ENCODE results near the gene STAP1.

STAP1 gene

DNA sequence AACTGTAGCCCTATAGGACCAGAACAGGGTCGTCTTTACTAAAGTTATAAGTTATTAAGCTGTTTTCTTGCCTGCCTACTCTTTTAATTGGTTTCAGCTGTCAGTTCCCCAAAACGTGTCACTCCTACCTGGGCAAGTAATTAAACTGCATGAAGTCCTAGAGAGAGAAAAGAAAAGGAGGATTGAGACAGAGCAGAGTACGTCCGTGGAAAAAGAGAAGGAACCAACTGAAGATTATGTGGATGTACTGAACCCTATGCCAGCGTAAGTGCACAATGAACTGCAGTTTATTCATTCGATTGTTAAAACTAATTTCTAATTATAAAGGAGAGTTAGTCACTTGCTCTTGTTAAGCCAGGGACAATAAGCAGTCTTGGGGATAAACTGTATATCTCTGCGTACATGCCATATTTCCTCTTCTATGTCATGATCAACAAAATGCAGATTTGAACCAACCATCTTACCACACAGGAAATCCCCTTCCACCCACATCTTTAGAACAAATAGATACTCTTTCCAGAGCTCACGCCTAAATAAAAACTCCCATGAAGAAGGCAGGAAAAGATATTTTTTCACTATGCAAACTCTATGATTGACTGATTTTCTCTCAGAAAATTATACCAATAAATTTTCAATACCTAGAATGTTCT is 22.8 kb downstream of the STAP1 start:
- Histone ChIP-seq H3K4me3 (ENCODE audit: low read depth, low read length) (no peak overlapping the region), H3K9me3 (ENCODE audit: control insufficient read depth, insufficient read depth, low read length) (no peaks in the 10 kb centered on the region), H3K27ac (ENCODE audit: low read depth, low read length) (no peak overlapping the region), H3K36me3 (ENCODE audit: control insufficient read depth, insufficient read depth, low read length) (no peaks in the 10 kb centered on the region), H3K4me1 (ENCODE audit: control insufficient read depth, insufficient read depth, low read length) (no peaks in the 10 kb centered on the region), H3K9ac (ENCODE audit: low read depth, low read length) (no peak overlapping the region), H3K27me3 (ENCODE audit: control insufficient read depth, insufficient read depth, low read length) (no peaks in the 10 kb centered on the region)

GRCh38 chr4:67581913-67582312 is 23.4 kb downstream of the STAP1 start:
- no peaks in the 10 kb centered on the region for H3K36me3 ChIP-seq (ENCODE audit: control insufficient read depth, insufficient read depth, low read length)
- H3K9me3 ChIP-seq (ENCODE audit: control insufficient read depth, insufficient read depth, low read length): no peaks in the 10 kb centered on the region
- no peaks in the 10 kb centered on the region for H3K27me3 ChIP-seq (ENCODE audit: control insufficient read depth, insufficient read depth, low read length)
- no peak overlapping the region for H3K4me3 ChIP-seq (ENCODE audit: low read depth, low read length)
- no peaks in the 10 kb centered on the region for H3K4me1 ChIP-seq (ENCODE audit: control insufficient read depth, insufficient read depth, low read length)
- H3K9ac ChIP-seq (ENCODE audit: low read depth, low read length): no peak overlapping the region
- H3K27ac ChIP-seq (ENCODE audit: low read depth, low read length): no peak overlapping the region

GRCh38 chr4:67584496-67584895 is 26.0 kb downstream of the STAP1 start:
- H3K36me3 ChIP-seq (ENCODE audit: control insufficient read depth, insufficient read depth, low read length): no peaks in the 10 kb centered on the region
- H3K27me3 ChIP-seq (ENCODE audit: control insufficient read depth, insufficient read depth, low read length): no peaks in the 10 kb centered on the region
- H3K9me3 ChIP-seq (ENCODE audit: control insufficient read depth, insufficient read depth, low read length): no peaks in the 10 kb centered on the region
- no peaks in the 10 kb centered on the region for H3K4me1 ChIP-seq (ENCODE audit: control insufficient read depth, insufficient read depth, low read length)
- no peak overlapping the region for H3K27ac ChIP-seq (ENCODE audit: low read depth, low read length)
- no peak overlapping the region for H3K4me3 ChIP-seq (ENCODE audit: low read depth, low read length)
- no peak overlapping the region for H3K9ac ChIP-seq (ENCODE audit: low read depth, low read length)

DNA sequence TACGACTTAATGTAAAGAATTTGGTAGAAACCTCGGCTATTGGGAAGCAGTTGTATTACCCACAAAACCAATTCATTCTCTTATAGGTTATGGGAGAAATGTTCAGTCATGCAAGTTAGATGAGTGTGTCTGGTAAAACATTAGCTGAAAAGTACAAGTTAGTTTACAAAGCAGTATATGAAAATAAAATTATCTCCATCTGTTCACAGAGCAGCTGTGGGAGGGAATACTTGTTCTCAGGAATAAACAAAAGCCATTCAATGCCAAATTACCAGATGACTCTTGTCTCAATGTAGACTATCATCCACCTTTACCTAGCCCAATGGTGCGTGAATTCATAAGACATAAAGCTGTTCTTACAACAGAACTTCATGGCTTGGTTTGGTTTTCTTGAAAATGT is 28.6 kb downstream of the STAP1 start:
- Histone ChIP-seq H3K4me1 (ENCODE audit: control insufficient read depth, insufficient read depth, low read length) (no peaks in the 10 kb centered on the region), H3K27ac (ENCODE audit: low read depth, low read length) (no peak overlapping the region), H3K27me3 (ENCODE audit: control insufficient read depth, insufficient read depth, low read length) (no peaks in the 10 kb centered on the region), H3K9ac (ENCODE audit: low read depth, low read length) (no peak overlapping the region), H3K9me3 (ENCODE audit: control insufficient read depth, insufficient read depth, low read length) (no peaks in the 10 kb centered on the region), H3K4me3 (ENCODE audit: low read depth, low read length) (no peak overlapping the region), H3K36me3 (ENCODE audit: control insufficient read depth, insufficient read depth, low read length) (no peaks in the 10 kb centered on the region)

DNA sequence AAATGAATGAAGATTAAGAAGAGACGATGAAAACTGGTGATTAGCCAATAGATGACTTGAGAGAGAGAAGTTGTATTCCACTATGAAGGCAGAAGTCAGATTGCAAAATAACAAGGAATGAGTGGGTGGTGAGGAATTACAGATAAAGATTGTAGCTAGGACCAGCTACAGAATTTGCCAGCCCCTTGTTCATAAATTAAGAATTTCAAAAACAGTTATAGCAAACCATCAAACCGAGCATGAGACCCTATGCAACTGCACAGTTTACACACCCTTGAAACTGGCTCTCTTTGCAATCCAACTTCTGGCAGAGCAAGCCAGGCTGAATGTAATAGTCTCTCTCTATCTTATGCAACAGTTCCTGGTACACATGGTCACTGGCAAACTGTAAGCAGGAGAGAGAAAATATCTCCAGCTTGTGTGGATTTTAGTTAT is 35.2 kb downstream of the STAP1 start:
- H3K4me3 ChIP-seq (ENCODE audit: low read depth, low read length): no peak overlapping the region
- no peaks in the 10 kb centered on the region for H3K36me3 ChIP-seq (ENCODE audit: control insufficient read depth, insufficient read depth, low read length)
- no peak overlapping the region for H3K27ac ChIP-seq (ENCODE audit: low read depth, low read length)
- no peak overlapping the region for H3K9ac ChIP-seq (ENCODE audit: low read depth, low read length)
- H3K27me3 ChIP-seq (ENCODE audit: control insufficient read depth, insufficient read depth, low read length): no peaks in the 10 kb centered on the region
- peaks cover 18% of the 10 kb centered on the region for H3K9me3 ChIP-seq (ENCODE audit: control insufficient read depth, insufficient read depth, low read length)
- no peaks in the 10 kb centered on the region for H3K4me1 ChIP-seq (ENCODE audit: control insufficient read depth, insufficient read depth, low read length)

GRCh38 chr4:67603310-67604028 is 44.9 kb downstream of the STAP1 start:
- Histone ChIP-seq H3K9ac (ENCODE audit: low read depth, low read length) (no peak overlapping the region), H3K27me3 (ENCODE audit: control insufficient read depth, insufficient read depth, low read length) (no peaks in the 10 kb centered on the region), H3K4me3 (ENCODE audit: low read depth, low read length) (no peak overlapping the region), H3K36me3 (ENCODE audit: control insufficient read depth, insufficient read depth, low read length) (no peaks in the 10 kb centered on the region), H3K27ac (ENCODE audit: low read depth, low read length) (no peak overlapping the region), H3K4me1 (ENCODE audit: control insufficient read depth, insufficient read depth, low read length) (no peaks in the 10 kb centered on the region), H3K9me3 (ENCODE audit: control insufficient read depth, insufficient read depth, low read length) (peaks cover 6% of the 10 kb centered on the region; the same call in 1 of the 2 replicates)

DNA sequence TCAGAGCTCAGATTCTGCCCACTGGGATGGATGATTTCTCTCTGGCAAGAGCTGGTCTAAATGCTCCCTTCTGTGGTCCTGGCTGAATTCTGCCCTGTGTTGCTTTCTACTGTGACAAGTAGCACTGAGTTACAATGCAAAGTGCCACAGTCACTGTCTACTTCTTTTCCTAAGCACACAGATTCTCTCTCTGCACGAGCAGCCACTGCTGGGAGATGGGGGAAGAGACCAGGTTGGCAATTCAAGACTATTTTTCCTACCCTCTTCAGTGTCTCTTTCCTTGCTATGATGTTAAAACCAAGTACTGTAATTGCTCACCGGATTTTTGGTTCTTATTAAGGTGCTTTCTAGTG is 45.5 kb downstream of the STAP1 start:
- Histone ChIP-seq H3K4me3 (ENCODE audit: low read depth, low read length) (no peak overlapping the region), H3K27me3 (ENCODE audit: control insufficient read depth, insufficient read depth, low read length) (no peaks in the 10 kb centered on the region), H3K27ac (ENCODE audit: low read depth, low read length) (no peak overlapping the region), H3K9ac (ENCODE audit: low read depth, low read length) (no peak overlapping the region), H3K9me3 (ENCODE audit: control insufficient read depth, insufficient read depth, low read length) (0 out of 2 replicates have a peak, but pooled peaks cover under 1% of the 10 kb centered on the region), H3K36me3 (ENCODE audit: control insufficient read depth, insufficient read depth, low read length) (no peaks in the 10 kb centered on the region), H3K4me1 (ENCODE audit: control insufficient read depth, insufficient read depth, low read length) (no peaks in the 10 kb centered on the region)

DNA sequence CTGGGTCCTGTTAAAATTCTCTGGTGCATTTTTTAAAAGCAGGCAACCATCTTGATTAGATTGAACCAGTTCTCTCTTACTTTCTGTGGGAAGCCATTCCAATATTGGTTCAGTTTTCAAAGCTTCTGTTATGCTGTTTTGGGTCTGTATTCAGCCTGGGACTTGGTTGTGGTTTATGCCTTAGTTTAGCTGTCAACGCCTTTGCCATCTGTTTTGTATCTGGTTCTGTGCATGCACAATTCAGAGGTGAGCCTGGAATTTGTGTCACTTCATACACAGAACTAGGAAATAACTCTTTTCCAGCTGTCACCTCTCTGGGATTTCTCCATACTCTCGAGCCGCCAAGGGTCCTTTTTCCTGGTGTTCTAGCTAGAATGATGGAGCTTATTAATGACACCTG is 46.2 kb downstream of the STAP1 start:
- Histone ChIP-seq H3K27ac (ENCODE audit: low read depth, low read length) (no peak overlapping the region), H3K4me3 (ENCODE audit: low read depth, low read length) (no peak overlapping the region), H3K9ac (ENCODE audit: low read depth, low read length) (no peak overlapping the region), H3K27me3 (ENCODE audit: control insufficient read depth, insufficient read depth, low read length) (no peaks in the 10 kb centered on the region), H3K36me3 (ENCODE audit: control insufficient read depth, insufficient read depth, low read length) (no peaks in the 10 kb centered on the region), H3K9me3 (ENCODE audit: control insufficient read depth, insufficient read depth, low read length) (no peaks in the 10 kb centered on the region), H3K4me1 (ENCODE audit: control insufficient read depth, insufficient read depth, low read length) (no peaks in the 10 kb centered on the region)

- Histone ChIP-seq H3K27ac (ENCODE audit: low read depth, low read length) (no peak overlapping the region), H3K9me3 (ENCODE audit: control insufficient read depth, insufficient read depth, low read length) (no peaks in the 10 kb centered on the region), H3K9ac (ENCODE audit: low read depth, low read length) (no peak overlapping the region), H3K4me1 (ENCODE audit: control insufficient read depth, insufficient read depth, low read length) (no peaks in the 10 kb centered on the region), H3K4me3 (ENCODE audit: low read depth, low read length) (no peak overlapping the region), H3K36me3 (ENCODE audit: control insufficient read depth, insufficient read depth, low read length) (no peaks in the 10 kb centered on the region), H3K27me3 (ENCODE audit: control insufficient read depth, insufficient read depth, low read length) (no peaks in the 10 kb centered on the region)
Observed at GRCh38 chr4:67608027-67608426, 49.5 kb downstream of the STAP1 start.

GRCh38 chr4:67614186-67614585 is 55.7 kb downstream of the STAP1 start:
- peaks cover 36% of the 10 kb centered on the region for H3K36me3 ChIP-seq (ENCODE audit: control insufficient read depth, insufficient read depth, low read length)
- H3K9me3 ChIP-seq (ENCODE audit: control insufficient read depth, insufficient read depth, low read length): no peaks in the 10 kb centered on the region
- no peak overlapping the region for H3K27ac ChIP-seq (ENCODE audit: low read depth, low read length)
- H3K4me1 ChIP-seq (ENCODE audit: control insufficient read depth, insufficient read depth, low read length): no peaks in the 10 kb centered on the region
- H3K9ac ChIP-seq (ENCODE audit: low read depth, low read length): no peak overlapping the region
- H3K27me3 ChIP-seq (ENCODE audit: control insufficient read depth, insufficient read depth, low read length): no peaks in the 10 kb centered on the region
- no peak overlapping the region for H3K4me3 ChIP-seq (ENCODE audit: low read depth, low read length)

- Histone ChIP-seq H3K27me3 (ENCODE audit: control insufficient read depth, insufficient read depth, low read length) (no peaks in the 10 kb centered on the region), H3K4me1 (ENCODE audit: control insufficient read depth, insufficient read depth, low read length) (no peaks in the 10 kb centered on the region), H3K27ac (ENCODE audit: low read depth, low read length) (no peak overlapping the region), H3K36me3 (ENCODE audit: control insufficient read depth, insufficient read depth, low read length) (peaks cover 45% of the 10 kb centered on the region), H3K4me3 (ENCODE audit: low read depth, low read length) (no peak overlapping the region), H3K9me3 (ENCODE audit: control insufficient read depth, insufficient read depth, low read length) (no peaks in the 10 kb centered on the region), H3K9ac (ENCODE audit: low read depth, low read length) (no peak overlapping the region)
Observed at GRCh38 chr4:67615119-67615518, 56.6 kb downstream of the STAP1 start.

Data from HUES48 (cell line).